Mesothelial cell of epicardium (in vitro differentiated cells): ENCODE measurements around the gene IFNAR1. TPM values are rescaled to one million over a fixed set of nuclear protein-coding genes. Genes with fewer than 3 reads are reported as not detected.
"Not testable (repeated sequence)": the region's sequence is repeated elsewhere in the genome, so short reads cannot be mapped to it uniquely, and the experiment has no call there.

Source experiments
- DNase-seq, 2 experiments: peaks; one replicate each; pipeline ENCODE4 v3.0.0; 2021; ENCODE audit warnings: low spot score in 2 of 2; ENCODE audit not compliant: unreplicated experiment in 2 of 2
- H3K27ac Mint-ChIP-seq: 2 replicates; pipeline ENCODE4 v1.8.0; 2021; ENCODE audit warnings: mixed read lengths
- H3K27me3 Mint-ChIP-seq: 2 replicates; pipeline ENCODE4 v1.8.0; 2021; ENCODE audit warnings: low read depth, mixed read lengths
- H3K36me3 Mint-ChIP-seq: 2 replicates; pipeline ENCODE4 v1.8.0; 2021; ENCODE audit warnings: mixed read lengths
- H3K4me1 Mint-ChIP-seq: 2 replicates; pipeline ENCODE4 v1.8.0; 2021; ENCODE audit warnings: mixed read lengths
- H3K4me3 Mint-ChIP-seq: 2 replicates; pipeline ENCODE4 v1.8.0; 2021; ENCODE audit warnings: mild to moderate bottlenecking, moderate library complexity, mixed read lengths
- H3K9me3 Mint-ChIP-seq: 2 replicates; pipeline ENCODE4 v1.8.0; 2021; ENCODE audit warnings: mixed read lengths
- total RNA-seq: library from RNA; stranded (reverse); gene quantifications from 3 replicates; pipeline ENCODE4 v1.2.1, GENCODE V29; 2021
- TF ChIP-seq, protein P1 (sequence below): fragments of 200-600 bp; sonication (generic); IDR thresholded peaks from one replicate; pipeline ENCODE4 v1.5.0; 2021; ENCODE audit warnings: antibody characterized with exemption; ENCODE audit not compliant: unreplicated experiment

The IFNAR1 gene
- total RNA-seq, 1 donor from 2014 or later: 27.0 TPM

DNA sequence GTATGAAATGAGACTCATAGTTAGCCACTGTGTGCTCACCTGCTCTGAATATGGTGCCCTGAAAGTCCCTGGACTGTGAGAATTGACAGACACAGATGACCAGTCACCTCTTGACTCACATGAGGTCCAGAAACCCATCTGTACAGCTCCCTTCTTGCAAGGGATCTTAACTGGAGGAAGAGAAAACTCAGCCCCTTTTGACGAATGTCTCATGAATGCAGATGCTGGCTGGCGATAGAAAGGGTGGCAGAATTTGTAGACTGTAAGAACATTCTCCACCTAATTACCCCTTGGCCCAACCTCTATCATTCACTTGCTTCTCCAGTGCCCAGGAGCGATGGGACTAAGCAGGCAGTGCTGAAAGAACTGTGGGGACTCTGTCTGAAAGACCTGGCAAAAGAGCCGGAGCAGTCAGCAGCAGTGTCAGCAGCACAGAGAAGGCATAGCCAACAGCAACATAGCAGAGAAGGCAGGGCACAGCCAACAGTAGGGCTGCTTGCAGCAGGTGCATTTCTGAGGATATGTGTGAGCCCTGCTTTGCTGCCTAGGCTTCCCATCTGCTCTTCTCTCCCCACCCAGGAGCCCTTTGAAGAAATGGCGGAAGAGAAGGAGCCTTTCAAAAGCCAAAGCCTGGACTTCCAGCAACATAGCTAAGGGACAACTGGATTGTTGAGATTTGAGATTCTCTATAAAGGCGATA is 52.6 kb downstream of the IFNAR1 start:
- TF ChIP-seq, protein P1, sequence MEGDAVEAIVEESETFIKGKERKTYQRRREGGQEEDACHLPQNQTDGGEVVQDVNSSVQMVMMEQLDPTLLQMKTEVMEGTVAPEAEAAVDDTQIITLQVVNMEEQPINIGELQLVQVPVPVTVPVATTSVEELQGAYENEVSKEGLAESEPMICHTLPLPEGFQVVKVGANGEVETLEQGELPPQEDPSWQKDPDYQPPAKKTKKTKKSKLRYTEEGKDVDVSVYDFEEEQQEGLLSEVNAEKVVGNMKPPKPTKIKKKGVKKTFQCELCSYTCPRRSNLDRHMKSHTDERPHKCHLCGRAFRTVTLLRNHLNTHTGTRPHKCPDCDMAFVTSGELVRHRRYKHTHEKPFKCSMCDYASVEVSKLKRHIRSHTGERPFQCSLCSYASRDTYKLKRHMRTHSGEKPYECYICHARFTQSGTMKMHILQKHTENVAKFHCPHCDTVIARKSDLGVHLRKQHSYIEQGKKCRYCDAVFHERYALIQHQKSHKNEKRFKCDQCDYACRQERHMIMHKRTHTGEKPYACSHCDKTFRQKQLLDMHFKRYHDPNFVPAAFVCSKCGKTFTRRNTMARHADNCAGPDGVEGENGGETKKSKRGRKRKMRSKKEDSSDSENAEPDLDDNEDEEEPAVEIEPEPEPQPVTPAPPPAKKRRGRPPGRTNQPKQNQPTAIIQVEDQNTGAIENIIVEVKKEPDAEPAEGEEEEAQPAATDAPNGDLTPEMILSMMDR: no peak
- no peak overlapping the region for H3K27ac Mint-ChIP-seq
- peaks cover 2% of the 10 kb centered on the region for H3K27me3 Mint-ChIP-seq
- H3K4me3 Mint-ChIP-seq: no peak overlapping the region
- no peaks in the 10 kb centered on the region for H3K36me3 Mint-ChIP-seq
- H3K9me3 Mint-ChIP-seq: no peaks in the 10 kb centered on the region
- DNase-seq: no peak
- H3K4me1 Mint-ChIP-seq: peaks cover 2% of the 10 kb centered on the region

DNA sequence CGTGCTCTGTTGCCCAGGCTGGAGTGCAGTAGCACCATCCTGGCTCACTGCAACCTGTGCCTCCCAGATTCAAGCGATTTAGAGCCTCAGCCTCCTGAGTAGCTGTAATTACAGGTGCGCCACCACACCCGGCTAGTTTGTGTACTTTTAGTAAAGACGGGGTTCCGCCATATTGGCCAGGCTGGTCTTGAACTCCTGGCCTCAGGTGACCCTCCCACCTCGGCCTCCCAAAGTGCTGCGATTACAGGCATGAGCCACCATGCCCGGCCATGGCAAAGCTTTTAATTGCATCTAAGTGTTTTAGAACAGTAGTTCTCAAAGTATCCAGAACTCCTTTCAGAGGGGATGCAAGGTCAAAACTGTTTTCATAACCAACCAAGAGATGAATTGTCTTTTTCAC is 53.3 kb downstream of the IFNAR1 start:
- H3K9me3 Mint-ChIP-seq: no peaks in the 10 kb centered on the region
- peaks cover 2% of the 10 kb centered on the region for H3K27me3 Mint-ChIP-seq
- no peak for DNase-seq
- TF ChIP-seq, protein P1: no peak
- H3K4me1 Mint-ChIP-seq: peaks cover 6% of the 10 kb centered on the region
- H3K36me3 Mint-ChIP-seq: no peaks in the 10 kb centered on the region
- no peak overlapping the region for H3K27ac Mint-ChIP-seq
- H3K4me3 Mint-ChIP-seq: no peak overlapping the region

DNA sequence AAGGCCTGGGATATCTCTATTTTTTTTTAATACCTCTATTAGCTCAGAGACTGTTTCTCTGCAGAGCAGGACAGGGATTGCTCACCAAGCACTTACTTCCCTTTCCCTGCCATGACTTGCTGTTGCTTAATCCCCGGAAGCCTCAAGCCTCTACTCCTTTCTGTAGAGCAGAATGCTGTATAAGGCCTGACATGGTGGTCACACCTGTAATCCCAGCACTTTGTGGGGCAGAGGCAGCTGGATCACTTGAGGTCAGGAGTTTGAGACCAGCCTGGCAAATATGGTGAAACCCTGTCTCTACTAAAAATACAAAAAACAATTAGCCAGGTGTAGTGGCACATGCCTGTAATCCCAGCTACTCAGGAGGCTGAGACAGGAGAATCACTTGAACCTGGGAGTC is 55.2 kb downstream of the IFNAR1 start:
- not testable (repeated sequence) for H3K4me3 Mint-ChIP-seq, H3K36me3 Mint-ChIP-seq, H3K9me3 Mint-ChIP-seq, H3K4me1 Mint-ChIP-seq, H3K27me3 Mint-ChIP-seq, H3K27ac Mint-ChIP-seq, DNase-seq

DNA sequence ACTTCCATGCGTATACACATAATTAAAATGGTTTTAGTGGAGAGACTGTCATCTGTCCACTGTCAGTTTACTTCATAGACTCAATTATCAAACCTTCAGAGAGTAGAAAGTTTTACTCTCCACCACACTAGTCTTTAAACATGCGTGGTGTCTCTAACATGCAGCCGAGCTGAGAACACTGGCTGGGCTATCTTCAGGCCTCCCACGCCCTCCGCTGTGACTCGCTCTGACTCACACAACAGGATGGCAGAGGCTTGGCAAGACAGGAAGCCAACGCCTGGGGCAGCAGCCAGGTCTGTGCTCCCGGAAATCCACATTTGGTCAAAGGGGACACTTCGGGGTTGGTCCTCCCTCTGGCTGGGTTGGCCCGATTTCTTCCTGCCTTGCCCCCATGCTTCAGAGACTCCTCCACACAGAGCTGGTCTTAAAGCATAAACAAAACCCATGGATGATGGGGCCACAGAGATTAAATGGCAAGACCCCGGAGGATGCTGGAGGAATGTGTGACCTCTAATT is 55.8 kb downstream of the IFNAR1 start:
- no peaks in the 10 kb centered on the region for H3K36me3 Mint-ChIP-seq
- H3K4me3 Mint-ChIP-seq: no peak overlapping the region
- DNase-seq: no peak
- TF ChIP-seq, protein P1: no peak
- no peak overlapping the region for H3K27ac Mint-ChIP-seq
- no peaks in the 10 kb centered on the region for H3K9me3 Mint-ChIP-seq
- H3K4me1 Mint-ChIP-seq: peaks cover 9% of the 10 kb centered on the region
- H3K27me3 Mint-ChIP-seq: peaks cover 2% of the 10 kb centered on the region

DNA sequence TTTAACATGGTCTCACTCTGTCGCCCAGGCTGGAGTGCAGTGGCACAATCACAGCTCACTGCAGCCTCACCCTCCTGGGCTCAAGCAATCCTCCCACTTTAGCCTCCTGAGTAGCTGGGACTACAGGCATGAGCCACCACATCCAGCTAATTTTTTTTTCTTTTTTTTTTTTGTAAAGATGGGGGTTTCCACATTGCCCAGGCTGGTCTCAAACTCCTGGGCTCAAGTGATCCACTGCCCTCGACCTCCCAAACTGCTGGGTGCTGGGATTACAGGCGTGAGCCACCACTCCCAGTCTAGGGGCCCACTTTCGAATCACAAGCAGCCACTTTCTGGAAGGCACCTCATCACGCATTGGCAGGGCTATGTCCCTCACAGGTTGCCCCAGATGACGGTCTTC is 56.6 kb downstream of the IFNAR1 start:
- H3K4me1 Mint-ChIP-seq, H3K4me3 Mint-ChIP-seq, H3K27ac Mint-ChIP-seq, H3K27me3 Mint-ChIP-seq, H3K9me3 Mint-ChIP-seq, H3K36me3 Mint-ChIP-seq, DNase-seq: not testable (repeated sequence)

DNA sequence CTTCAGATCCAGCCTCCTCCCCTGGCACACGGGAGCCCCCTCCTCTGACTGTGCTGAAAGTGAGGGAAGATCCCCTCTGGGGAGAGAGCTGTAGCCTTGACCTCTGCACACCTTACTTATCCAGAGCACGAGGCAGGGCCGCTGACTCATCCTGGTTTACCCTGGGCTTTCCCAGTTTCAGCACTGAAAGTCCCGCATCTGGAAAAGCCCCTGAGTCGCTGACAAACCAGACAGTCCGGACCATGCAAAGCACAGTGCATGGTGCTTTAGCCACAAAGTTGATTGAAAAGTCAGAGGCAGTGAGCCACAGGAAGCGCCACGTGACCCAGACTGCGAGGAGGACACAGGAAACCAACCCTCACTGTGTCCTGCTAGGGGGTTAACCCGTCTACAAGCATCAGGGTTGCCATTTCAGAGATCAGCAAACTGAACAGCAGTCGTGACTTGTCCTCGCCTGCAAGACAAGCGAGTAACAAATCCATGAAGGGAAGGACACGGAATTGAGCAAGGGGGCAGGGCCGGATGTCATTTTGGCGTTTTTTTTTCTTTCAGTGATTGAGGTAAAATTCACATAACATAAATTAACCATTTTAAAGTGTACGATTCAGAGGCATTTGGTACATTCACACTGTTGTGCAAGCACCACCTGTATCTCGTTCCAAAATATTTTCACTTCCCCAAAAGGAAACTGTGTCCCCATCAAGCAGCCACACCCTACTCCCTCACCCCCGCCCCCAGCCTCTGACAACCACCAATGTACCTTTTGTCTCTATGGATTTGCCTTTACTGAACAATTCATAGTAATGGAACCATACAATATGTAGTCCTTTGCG is 58.5 kb downstream of the IFNAR1 start:
- TF ChIP-seq, protein P1: no peak
- no peaks in the 10 kb centered on the region for H3K27me3 Mint-ChIP-seq
- no peak for DNase-seq
- H3K4me1 Mint-ChIP-seq: peaks cover 9% of the 10 kb centered on the region
- H3K9me3 Mint-ChIP-seq: no peaks in the 10 kb centered on the region
- H3K36me3 Mint-ChIP-seq: no peaks in the 10 kb centered on the region
- H3K27ac Mint-ChIP-seq: peak overlapping the region; percentile 37
- H3K4me3 Mint-ChIP-seq: no peak overlapping the region
